ENCODE measurements around the gene CELA1.
"Not testable (repeated sequence)": the region's sequence is repeated elsewhere in the genome, so short reads cannot be mapped to it uniquely, and the experiment has no call there.

CELA1 gene

GRCh38 chr12:51318057-51318806, 28.2 kb downstream of the CELA1 start:
- DNase-seq (ENCODE audit: low read depth in 2 of 2), result not testable (repeated sequence)

- no peak for DNase-seq (ENCODE audit: low read depth in 2 of 2)
Observed at GRCh38 chr12:51311389-51311788, 35.1 kb downstream of the CELA1 start.

- no peak for DNase-seq (ENCODE audit: low read depth in 2 of 2)
Observed at GRCh38 chr12:51307655-51308593, 38.6 kb downstream of the CELA1 start.

GRCh38 chr12:51306507-51306906, 40.0 kb downstream of the CELA1 start:
- no peak for DNase-seq (ENCODE audit: low read depth in 2 of 2)

GRCh38 chr12:51300768-51301167, 45.7 kb downstream of the CELA1 start:
- DNase-seq (ENCODE audit: low read depth in 2 of 2), result not testable (repeated sequence)

GRCh38 chr12:51295651-51296050, 50.8 kb downstream of the CELA1 start:
- no peak for DNase-seq (ENCODE audit: low read depth in 2 of 2)

- not testable (repeated sequence) for DNase-seq (ENCODE audit: low read depth in 2 of 2)
Observed at GRCh38 chr12:51294097-51294496, 52.4 kb downstream of the CELA1 start.

- DNase-seq (ENCODE audit: low read depth in 2 of 2), result no peak
Observed at GRCh38 chr12:51293696-51294095, 52.8 kb downstream of the CELA1 start.

GRCh38 chr12:51291603-51292513, 54.6 kb downstream of the CELA1 start:
- DNase-seq (ENCODE audit: low read depth in 2 of 2), result not testable (repeated sequence)

- DNase-seq (ENCODE audit: low read depth in 2 of 2), result no peak
Observed at GRCh38 chr12:51285843-51286242, 60.6 kb downstream of the CELA1 start.

- DNase-seq (ENCODE audit: low read depth in 2 of 2), result no peak
Observed at GRCh38 chr12:51281202-51281924, 65.1 kb downstream of the CELA1 start.

All from stimulated activated CD4-positive, alpha-beta T cell treated with anti-CD3 and anti-CD28 coated beads, Interleukin-12 subunit alpha, Interleukin-12 subunit beta, amount 100 ng/mL, for 24 hours (primary cell).